A549 (cell line): ENCODE measurements around the gene SEC14L5. TPM values are rescaled to one million over a fixed set of nuclear protein-coding genes. Genes with fewer than 3 reads are reported as not detected.

Source experiments
- ATAC-seq, 2 experiments: fragments of 200-7000 bp in 1 of 2; fragments of >200 bp in 1 of 2; cut with Nextera tagmentation in 1 of 2; cut with Tn5 transposase in 1 of 2; 3 replicates each; pipeline versions ENCODE4 v1.8.0 to v1.9.1; 2018 to 2020; ENCODE audit warnings: mild to moderate bottlenecking in 1 of 2, moderate library complexity in 1 of 2
- CTCF ChIA-PET: fragments of 300-600 bp; sonication (Branson Sonifier 250); formaldehyde crosslinking; extraction: SDS; loops from one replicate; lab custom pipeline; 2021; ENCODE audit warnings: antibody characterized with exemption, inconsistent platforms; lab: Yijun Ruan, JAX
- POLR2A ChIA-PET: fragments of 350-600 bp; formaldehyde crosslinking; extraction: SDS; loops from one replicate; lab custom pipeline; 2021; ENCODE audit warnings: antibody characterized with exemption, inconsistent platforms; lab: Yijun Ruan, JAX
- DNase-seq, 2 experiments: peaks; one replicate each; pipeline versions ENCODE4 v3.0.0 to v3.0.0-alpha.2; 2011 to 2016; ENCODE audit warnings: low read depth in 1 of 2, low spot score in 1 of 2
- FAIRE-seq: peaks from 2 replicates; lab custom pipeline; 2011; peaks lifted over from hg19 to GRCh38; lab: Jason Lieb, UNC
- H3K27ac ChIP-seq, 2 experiments: fragments of >200 bp; sonication (Bioruptor Twin); formaldehyde crosslinking; 3 replicates each; pipeline ENCODE4 v1.5.1; 2016 to 2017
- H3K4me1 ChIP-seq: fragments of >200 bp; sonication (Bioruptor Twin); formaldehyde crosslinking; 3 replicates; pipeline ENCODE4 v1.6.1; 2016
- H3K4me2 ChIP-seq: fragments of >200 bp; sonication (Bioruptor Twin); formaldehyde crosslinking; 3 replicates; pipeline ENCODE4 v1.6.1; 2016
- H3K4me3 ChIP-seq: fragments of >200 bp; sonication (Bioruptor Twin); formaldehyde crosslinking; 3 replicates; pipeline ENCODE4 v1.5.1; 2016
- H3K9me3 ChIP-seq: fragments of >200 bp; sonication (Bioruptor Twin); formaldehyde crosslinking; 3 replicates; pipeline ENCODE4 v1.6.1; 2016
- BCL3 ChIP-seq: fragments of >200 bp; sonication (Bioruptor Twin); formaldehyde crosslinking; IDR thresholded peaks from 3 replicates; pipeline ENCODE4 v1.6.1; 2016
- CBX2 ChIP-seq: fragments of 200-600 bp; sonication (generic); IDR thresholded peaks from 2 replicates; pipeline ENCODE4 v1.6.1; 2016; ENCODE audit warnings: low read depth, mild to moderate bottlenecking, borderline replicate concordance
- CBX8 ChIP-seq: fragments of 200-600 bp; sonication (generic); IDR thresholded peaks from 2 replicates; pipeline ENCODE4 v1.6.1; 2016
- ELK1 ChIP-seq: fragments of 150-350 bp; IDR thresholded peaks from 2 replicates; pipeline ENCODE4 v1.6.1; 2014; ENCODE audit warnings: low read depth, mild to moderate bottlenecking, low read length
- FOSB ChIP-seq: fragments of 250-450 bp; sonication (Bioruptor Pico); IDR thresholded peaks from 2 replicates; pipeline ENCODE4 v1.5.0; 2020; ENCODE audit warnings: mild to moderate bottlenecking, moderate library complexity
- HMGXB4 ChIP-seq: fragments of 250-450 bp; sonication (Bioruptor Pico); IDR thresholded peaks from 2 replicates; pipeline ENCODE4 v1.5.0; 2021; ENCODE audit warnings: mild to moderate bottlenecking, moderate library complexity, borderline replicate concordance
- NPAS2 ChIP-seq: fragments of 250-450 bp; sonication (Bioruptor Pico); IDR thresholded peaks from 2 replicates; pipeline ENCODE4 v1.8.0; 2022; ENCODE audit warnings: mild to moderate bottlenecking, moderate library complexity, borderline replicate concordance
- RAD21 ChIP-seq, 2 experiments: fragments of >200 bp in 1 of 2; sonication (Bioruptor Twin) in 1 of 2; formaldehyde crosslinking in 1 of 2; IDR thresholded peaks in 1 of 2; conservative IDR thresholded peaks in 1 of 2; 2 replicates in 1 of 2; 3 replicates in 1 of 2; pipeline ENCODE4 v1.6.1; 2012 to 2018; ENCODE audit warnings: inconsistent platforms in 1 of 2
- RCOR1 ChIP-seq: fragments of 150-350 bp; IDR thresholded peaks from 2 replicates; pipeline ENCODE4 v1.6.1; 2014; ENCODE audit warnings: antibody characterized with exemption, low read length, low read depth
- SREBF2 ChIP-seq: fragments of 450-650 bp; IDR thresholded peaks from 2 replicates; pipeline ENCODE4 v1.6.1; 2014; ENCODE audit warnings: mild to moderate bottlenecking, moderate library complexity
- TFCP2L1 ChIP-seq: fragments of 250-450 bp; sonication (Bioruptor Pico); IDR thresholded peaks from 2 replicates; pipeline ENCODE4 v1.5.0; 2021; ENCODE audit warnings: mild to moderate bottlenecking
- TP53 ChIP-seq: fragments of 250-450 bp; sonication (Bioruptor Pico); IDR thresholded peaks from 2 replicates; pipeline ENCODE4 v1.5.0; 2021; ENCODE audit warnings: mild to moderate bottlenecking, moderate library complexity
- ZNF302 ChIP-seq: fragments of 250-450 bp; sonication (Bioruptor Pico); IDR thresholded peaks from 2 replicates; pipeline ENCODE4 v1.9.0; 2021; ENCODE audit warnings: inconsistent platforms, mild to moderate bottlenecking, moderate library complexity
- whole genome bisulfite sequencing: methylation state at CpG from one replicate; pipeline ENCODE4 v1.1.6; 2017; ENCODE audit errors: missing lambda C conversion rate; 5-methylcytosine and 5-hydroxymethylcytosine counted together
- polyA plus RNA-seq, 4 experiments: library from polyadenylated mRNA; depleted of rRNA in 3 of 4; stranded (reverse); fragments of >200 nt; fragmentation: RNase III in 1 of 4; extraction: RNeasy Plus Mini Kit Qiagen cat#74134 plus additional on column Dnase treatment in 1 of 4; gene quantifications; 2 replicates in 3 of 4; 3 replicates in 1 of 4; pipeline ENCODE4 v1.2.3, GENCODE V29; 2011 to 2017
- TF ChIP-seq, protein P1 (sequence below): IDR thresholded peaks from 2 replicates; pipeline ENCODE4 v1.6.1; 2012
- TF ChIP-seq, protein P2 (sequence below): fragments of >200 bp; sonication (Bioruptor Twin); formaldehyde crosslinking; IDR thresholded peaks from 2 replicates; pipeline ENCODE4 v1.6.1; 2016
- TF ChIP-seq, protein P3 (sequence below): fragments of >200 bp; sonication (Bioruptor Twin); formaldehyde crosslinking; IDR thresholded peaks from 3 replicates; pipeline ENCODE4 v1.5.1; 2016

The SEC14L5 gene
- polyA plus RNA-seq, 2 of the 4 experiments (the other 2 are of a cell fraction): 0.03 to 0.05 TPM

GRCh38 chr16:5054876-5055865, 97.0 kb downstream of the SEC14L5 start:
- ChIA-PET CTCF (interaction anchor here (1.2 to 2.1 kb wide), 3 partner anchors 16 to 554 kb away, joined by 3 to 7 read pairs (median 4); no protein-coding TSS in a partner anchor), POLR2A (no interaction called here)
- TF ChIP-seq CBX8: no peak
- TF ChIP-seq HMGXB4 (CRISPR knock-in tag): no peak
- no peak for TF ChIP-seq ELK1
- no peak for TF ChIP-seq NPAS2 (CRISPR knock-in tag)
- TF ChIP-seq FOSB: no peak
- no peak for TF ChIP-seq RCOR1
- TF ChIP-seq TP53 (CRISPR knock-in tag): no peak
- TF ChIP-seq BCL3: no peak
- TF ChIP-seq, protein P1, sequence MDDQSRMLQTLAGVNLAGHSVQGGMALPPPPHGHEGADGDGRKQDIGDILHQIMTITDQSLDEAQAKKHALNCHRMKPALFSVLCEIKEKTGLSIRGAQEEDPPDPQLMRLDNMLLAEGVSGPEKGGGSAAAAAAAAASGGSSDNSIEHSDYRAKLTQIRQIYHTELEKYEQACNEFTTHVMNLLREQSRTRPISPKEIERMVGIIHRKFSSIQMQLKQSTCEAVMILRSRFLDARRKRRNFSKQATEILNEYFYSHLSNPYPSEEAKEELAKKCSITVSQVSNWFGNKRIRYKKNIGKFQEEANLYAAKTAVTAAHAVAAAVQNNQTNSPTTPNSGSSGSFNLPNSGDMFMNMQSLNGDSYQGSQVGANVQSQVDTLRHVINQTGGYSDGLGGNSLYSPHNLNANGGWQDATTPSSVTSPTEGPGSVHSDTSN: no peak
- TF ChIP-seq CBX2: no peak
- no peak for TF ChIP-seq ZNF302 (CRISPR knock-in tag)
- no peak for TF ChIP-seq RAD21 (conservative IDR thresholded peaks at IDR 0.05 in 1 of 2, IDR thresholded peaks at IDR 0.05 in 1 of 2)
- TF ChIP-seq SREBF2: no peak
- TF ChIP-seq, protein P2, sequence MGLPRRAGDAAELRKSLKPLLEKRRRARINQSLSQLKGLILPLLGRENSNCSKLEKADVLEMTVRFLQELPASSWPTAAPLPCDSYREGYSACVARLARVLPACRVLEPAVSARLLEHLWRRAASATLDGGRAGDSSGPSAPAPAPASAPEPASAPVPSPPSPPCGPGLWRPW: no peak
- TF ChIP-seq TFCP2L1: no peak
- H3K27ac ChIP-seq: no peak overlapping the region
- DNase-seq: no peak
- no peaks in the 10 kb centered on the region for H3K9me3 ChIP-seq
- no peak overlapping the region for H3K4me3 ChIP-seq
- no peak overlapping the region for H3K4me2 ChIP-seq
- 43% methylated on average over 11 of the region's 16 CpGs for WGBS
- FAIRE-seq: no peak
- H3K4me1 ChIP-seq: no peaks in the 10 kb centered on the region
- ATAC-seq: 0 out of 6 replicates have a peak, but pooled peaks of 1 of the 2 experiments have one; percentile 22

GRCh38 chr16:5056352-5056751, 98.2 kb downstream of the SEC14L5 start:
- CTCF ChIA-PET: interaction anchor here (0.8 to 2.1 kb wide), 7 partner anchors 9 to 560 kb away, joined by 3 to 7 read pairs (median 3); no protein-coding TSS in a partner anchor
- ATAC-seq: peak; percentile 62 to 86; a peak in 3 of 6 replicates

More at GRCh38 chr16:5056352-5056751, 98.2 kb downstream of the SEC14L5 start:
- WGBS: 9% methylated on average over 11 of the region's 11 CpGs
- Histone ChIP-seq H3K9me3 (no peaks in the 10 kb centered on the region), H3K4me3 (no peak overlapping the region), H3K4me2 (no peak overlapping the region), H3K4me1 (no peaks in the 10 kb centered on the region), H3K27ac (no peak overlapping the region)
- POLR2A ChIA-PET: no interaction called here
- DNase-seq (peak in 1 of 2 experiments; percentile 53), FAIRE-seq (no peak)
- TF ChIP-seq TP53 (CRISPR knock-in tag): no peak
- peak in 1 of 2 experiments; percentile 64; a peak in 2 of 5 replicates for TF ChIP-seq RAD21 (conservative IDR thresholded peaks at IDR 0.05 in 1 of 2, IDR thresholded peaks at IDR 0.05 in 1 of 2)
- TF ChIP-seq, protein P3, sequence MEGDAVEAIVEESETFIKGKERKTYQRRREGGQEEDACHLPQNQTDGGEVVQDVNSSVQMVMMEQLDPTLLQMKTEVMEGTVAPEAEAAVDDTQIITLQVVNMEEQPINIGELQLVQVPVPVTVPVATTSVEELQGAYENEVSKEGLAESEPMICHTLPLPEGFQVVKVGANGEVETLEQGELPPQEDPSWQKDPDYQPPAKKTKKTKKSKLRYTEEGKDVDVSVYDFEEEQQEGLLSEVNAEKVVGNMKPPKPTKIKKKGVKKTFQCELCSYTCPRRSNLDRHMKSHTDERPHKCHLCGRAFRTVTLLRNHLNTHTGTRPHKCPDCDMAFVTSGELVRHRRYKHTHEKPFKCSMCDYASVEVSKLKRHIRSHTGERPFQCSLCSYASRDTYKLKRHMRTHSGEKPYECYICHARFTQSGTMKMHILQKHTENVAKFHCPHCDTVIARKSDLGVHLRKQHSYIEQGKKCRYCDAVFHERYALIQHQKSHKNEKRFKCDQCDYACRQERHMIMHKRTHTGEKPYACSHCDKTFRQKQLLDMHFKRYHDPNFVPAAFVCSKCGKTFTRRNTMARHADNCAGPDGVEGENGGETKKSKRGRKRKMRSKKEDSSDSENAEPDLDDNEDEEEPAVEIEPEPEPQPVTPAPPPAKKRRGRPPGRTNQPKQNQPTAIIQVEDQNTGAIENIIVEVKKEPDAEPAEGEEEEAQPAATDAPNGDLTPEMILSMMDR: peak; percentile 42
- no peak for TF ChIP-seq TFCP2L1
